Activated gamma-delta T cell treated with anti-CD3 and anti-CD28 coated beads, Interleukin-2, amount 50 U/mL, for 16 hours (primary cell): ENCODE data around the gene RASGRF2.
"Not testable (repeated sequence)": the region's sequence is repeated elsewhere in the genome, so short reads cannot be mapped to it uniquely, and the experiment has no call there.

Experiments
- DNase-seq: peaks from one replicate; pipeline ENCODE4 v3.0.0-alpha.2; 2020; ENCODE audit warnings: low read depth

The RASGRF2 gene

GRCh38 chr5:80985600-80986228, 25.6 kb downstream of the RASGRF2 start:
- DNase-seq: no peak

DNA sequence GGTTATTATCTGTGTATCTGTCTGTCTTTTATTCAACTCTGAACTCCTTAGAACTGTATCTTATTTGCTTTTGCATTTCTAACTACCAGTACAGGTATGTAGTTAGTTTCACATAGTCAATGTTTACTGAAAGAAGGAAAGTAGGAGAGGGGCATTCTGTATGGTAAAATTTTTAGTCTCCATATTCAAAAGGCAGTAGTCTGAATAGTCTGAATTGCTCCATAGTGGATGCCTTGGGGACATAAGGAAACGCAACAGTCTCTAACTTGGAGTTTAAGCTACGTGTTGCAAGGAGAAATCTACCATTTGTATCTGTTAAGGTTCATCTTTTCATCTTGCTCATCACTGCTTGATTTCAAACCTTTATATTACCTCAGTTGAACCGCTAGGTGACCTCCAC, 26.2 kb downstream of the RASGRF2 start:
- DNase-seq: no peak

GRCh38 chr5:80987078-80987766, 27.1 kb downstream of the RASGRF2 start:
- no peak for DNase-seq

GRCh38 chr5:80988419-80988935, 28.3 kb downstream of the RASGRF2 start:
- DNase-seq: no peak

GRCh38 chr5:80989883-80990282, 29.7 kb downstream of the RASGRF2 start:
- no peak for DNase-seq

GRCh38 chr5:80990527-80990926, 30.4 kb downstream of the RASGRF2 start:
- no peak for DNase-seq

DNA sequence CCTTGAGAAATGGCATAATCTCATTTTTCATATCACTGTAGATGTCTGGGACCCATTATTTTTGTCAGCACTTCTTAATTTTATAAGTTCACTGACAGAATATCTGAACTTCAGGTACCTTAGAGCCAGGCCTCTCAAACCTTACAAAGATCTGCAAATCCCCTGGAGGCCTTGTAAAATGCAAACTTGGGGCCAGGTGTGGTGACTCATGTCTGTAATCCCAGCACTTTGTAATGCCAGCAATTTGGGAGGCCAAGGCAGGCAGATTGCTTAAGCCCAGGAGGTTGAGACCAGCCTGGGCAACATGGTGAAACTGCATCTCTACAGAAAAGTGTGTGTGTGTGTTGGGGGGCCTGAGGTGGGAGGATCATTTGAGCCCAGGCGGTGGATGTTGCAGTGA, 30.8 kb downstream of the RASGRF2 start:
- DNase-seq: no peak

DNA sequence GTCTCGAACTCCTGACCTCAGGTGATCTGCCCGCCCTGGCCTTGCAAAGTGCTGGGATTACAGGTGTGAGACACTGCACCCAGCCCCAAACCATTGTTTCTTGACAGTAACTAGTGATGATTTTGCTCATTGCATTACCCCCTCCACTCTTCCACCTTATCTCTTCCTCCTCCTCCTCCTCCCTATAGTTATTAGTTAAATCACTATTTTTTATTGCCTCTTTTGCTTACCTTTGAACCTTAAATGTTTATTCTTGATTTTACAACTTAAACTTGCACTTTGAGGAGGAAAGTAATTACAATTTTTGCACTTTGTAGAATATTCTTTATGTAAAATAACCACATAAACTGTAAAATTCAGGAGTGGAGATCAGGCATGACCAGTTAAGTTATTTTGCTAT, 35.7 kb downstream of the RASGRF2 start:
- no peak for DNase-seq

DNA sequence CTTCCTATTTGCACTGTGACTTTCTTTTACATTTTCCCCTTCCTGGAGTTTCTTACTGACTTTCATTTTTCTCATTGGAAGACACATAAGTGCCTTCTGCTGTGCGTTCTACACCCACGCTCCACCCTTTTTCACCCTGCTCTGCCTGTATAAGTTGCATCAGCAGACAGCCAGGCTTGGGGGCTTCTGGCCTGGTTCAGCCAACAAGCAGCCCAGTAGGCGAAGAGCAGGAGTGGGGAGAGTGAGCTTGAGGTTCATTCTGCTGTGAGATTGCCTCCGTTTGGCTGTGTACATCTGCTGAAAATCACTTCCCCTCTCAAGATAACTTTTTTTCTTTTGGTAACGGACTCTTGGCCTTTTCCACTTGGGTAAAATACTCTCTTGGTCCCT, 38.4 kb downstream of the RASGRF2 start:
- no peak for DNase-seq

- DNase-seq: no peak
Observed at GRCh38 chr5:81003811-81004386, 43.7 kb downstream of the RASGRF2 start.

- DNase-seq: no peak
Observed at GRCh38 chr5:81005708-81006107, 45.5 kb downstream of the RASGRF2 start.

- DNase-seq: no peak
Observed at GRCh38 chr5:81006231-81006630, 46.1 kb downstream of the RASGRF2 start.

DNA sequence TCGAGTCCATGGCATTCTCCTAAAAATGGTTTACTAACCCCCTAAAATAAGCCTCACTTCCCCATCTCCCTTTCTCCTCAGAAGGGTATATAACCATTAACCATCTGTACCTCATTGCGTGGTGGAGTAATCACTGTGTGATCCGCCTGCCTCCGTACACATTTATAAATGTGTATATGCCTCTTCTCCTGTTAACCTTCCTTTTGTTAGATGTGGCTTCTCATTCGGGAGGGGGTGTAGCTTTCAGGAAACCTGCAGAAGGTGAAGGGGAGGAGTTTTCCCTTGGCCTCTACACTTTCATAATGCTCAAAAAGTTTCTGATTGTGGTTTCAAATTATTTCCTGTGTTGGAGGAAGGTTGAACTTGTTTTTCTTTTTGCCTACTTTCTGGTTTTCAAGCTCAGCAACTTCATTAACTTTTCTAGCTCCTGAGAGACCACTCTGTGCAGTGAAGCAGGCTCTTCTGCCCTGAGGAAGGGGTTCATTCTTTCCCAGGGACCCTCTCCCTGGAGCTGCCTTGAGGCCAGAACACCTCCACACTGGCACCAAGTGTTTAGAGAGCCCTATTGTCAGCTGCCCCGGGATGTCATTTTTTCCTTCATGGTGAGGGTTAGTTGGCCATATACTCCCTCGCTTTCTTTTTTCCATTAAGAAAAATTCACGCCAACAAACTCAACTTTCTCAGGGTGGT, 46.9 kb downstream of the RASGRF2 start:
- peak; percentile 15 for DNase-seq

DNA sequence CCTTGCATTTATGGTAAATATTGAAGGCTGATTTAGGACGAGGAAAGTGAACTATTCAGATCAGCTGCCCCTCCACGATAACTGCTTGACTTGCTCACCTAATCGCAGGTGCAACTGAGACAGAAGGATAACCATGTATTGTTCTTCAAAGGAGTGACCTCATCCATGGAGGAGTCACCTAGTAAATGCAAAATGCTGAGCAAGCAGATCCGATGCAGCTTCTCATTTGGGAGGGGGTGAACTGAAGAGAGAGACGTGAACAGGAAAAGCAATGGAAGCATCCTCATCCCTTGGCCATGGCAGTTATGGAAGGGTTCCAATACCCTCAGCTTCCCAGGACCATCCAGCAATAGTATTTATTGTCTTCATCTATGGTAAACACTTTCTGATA, 47.5 kb downstream of the RASGRF2 start:
- DNase-seq: no peak

- no peak for DNase-seq
Observed at GRCh38 chr5:81010336-81011169, 50.4 kb downstream of the RASGRF2 start.

- DNase-seq: no peak
Observed at GRCh38 chr5:81014348-81014747, 54.2 kb downstream of the RASGRF2 start.

DNA sequence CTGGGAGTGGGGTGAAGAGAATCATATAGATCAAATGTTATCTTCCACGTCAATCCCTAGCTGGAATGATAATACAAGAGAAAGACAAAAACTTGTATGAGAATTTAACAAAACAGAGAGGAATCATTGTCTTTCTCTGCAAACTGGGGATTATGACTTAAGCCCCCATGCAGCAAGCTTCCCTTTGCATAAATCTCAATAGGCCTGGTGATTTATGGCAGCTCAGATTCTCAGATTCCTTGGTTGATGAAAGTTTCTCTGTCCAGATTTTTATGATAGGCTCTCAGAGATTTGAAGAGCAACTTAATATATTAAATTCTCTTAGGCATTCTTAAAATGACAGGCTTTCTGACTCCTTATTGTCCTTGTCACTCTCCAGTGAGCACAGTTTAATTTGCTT, 56.0 kb downstream of the RASGRF2 start:
- DNase-seq: no peak

- DNase-seq: no peak
Observed at GRCh38 chr5:81017320-81017719, 57.2 kb downstream of the RASGRF2 start.

GRCh38 chr5:81018608-81019007, 58.4 kb downstream of the RASGRF2 start:
- not testable (repeated sequence) for DNase-seq

DNA sequence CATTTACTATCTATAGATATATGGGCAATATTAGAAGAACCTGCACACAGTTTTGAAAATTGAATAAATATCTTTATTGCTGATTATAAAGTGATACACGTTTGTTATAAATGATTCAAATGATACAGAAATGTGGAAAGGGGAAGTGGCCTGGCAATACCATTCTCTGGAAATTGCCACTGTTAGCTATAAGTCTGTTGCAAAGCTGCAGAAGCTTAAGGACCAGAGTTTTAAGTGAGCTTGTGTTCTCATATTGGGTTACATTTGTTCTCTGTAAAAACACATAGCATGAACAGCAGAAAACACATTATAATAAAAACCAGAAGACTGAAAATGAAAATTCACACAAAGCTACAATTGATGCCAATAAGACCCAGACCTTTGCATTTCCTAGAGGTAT, 59.6 kb downstream of the RASGRF2 start:
- DNase-seq: no peak

DNA sequence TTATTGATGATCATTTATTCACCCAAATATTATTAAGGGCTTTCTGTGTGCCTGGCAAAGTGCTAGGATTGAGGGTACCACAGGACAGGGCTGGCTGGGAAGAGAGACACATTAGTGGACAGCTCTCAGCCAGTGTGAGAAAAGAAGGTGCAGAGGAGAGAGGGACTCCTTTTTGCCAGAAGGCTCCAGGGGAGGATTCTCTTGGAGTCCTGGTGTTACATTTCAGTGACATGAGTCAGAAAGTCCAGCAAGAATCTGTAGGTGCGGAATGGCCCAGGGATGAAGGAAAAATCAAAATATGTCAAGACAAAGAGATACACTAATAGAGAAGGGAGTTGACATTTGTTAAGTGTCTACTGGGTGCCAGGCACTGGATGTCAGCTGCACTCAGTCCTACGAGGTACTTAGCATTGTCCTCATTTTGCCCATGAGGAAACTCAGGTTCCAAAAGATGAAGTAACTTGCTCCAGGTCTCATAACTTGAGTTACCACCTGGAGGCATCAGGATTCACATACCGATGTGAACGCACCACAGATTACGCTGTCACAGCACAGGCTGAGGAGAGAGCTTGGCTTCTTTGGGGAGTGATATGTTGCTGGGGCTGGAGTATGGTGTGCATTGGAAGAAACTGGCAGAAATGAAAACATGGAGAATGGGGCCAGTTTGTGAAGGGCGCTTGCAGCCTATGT, 60.5 kb downstream of the RASGRF2 start:
- no peak for DNase-seq
